Mammary microvascular endothelial cell (primary cell): ENCODE measurements around the gene TMEM196. TPM values are rescaled to one million over a fixed set of nuclear protein-coding genes. Genes with fewer than 3 reads are reported as not detected.

Experiments used
- total RNA-seq: library from RNA; depleted of rRNA; stranded (reverse); fragments of >200 nt; gene quantifications from 2 replicates; pipeline ENCODE4 v1.2.3, GENCODE V29; 2015

Gene TMEM196
- not detected in 2 replicates for total RNA-seq

DNA sequence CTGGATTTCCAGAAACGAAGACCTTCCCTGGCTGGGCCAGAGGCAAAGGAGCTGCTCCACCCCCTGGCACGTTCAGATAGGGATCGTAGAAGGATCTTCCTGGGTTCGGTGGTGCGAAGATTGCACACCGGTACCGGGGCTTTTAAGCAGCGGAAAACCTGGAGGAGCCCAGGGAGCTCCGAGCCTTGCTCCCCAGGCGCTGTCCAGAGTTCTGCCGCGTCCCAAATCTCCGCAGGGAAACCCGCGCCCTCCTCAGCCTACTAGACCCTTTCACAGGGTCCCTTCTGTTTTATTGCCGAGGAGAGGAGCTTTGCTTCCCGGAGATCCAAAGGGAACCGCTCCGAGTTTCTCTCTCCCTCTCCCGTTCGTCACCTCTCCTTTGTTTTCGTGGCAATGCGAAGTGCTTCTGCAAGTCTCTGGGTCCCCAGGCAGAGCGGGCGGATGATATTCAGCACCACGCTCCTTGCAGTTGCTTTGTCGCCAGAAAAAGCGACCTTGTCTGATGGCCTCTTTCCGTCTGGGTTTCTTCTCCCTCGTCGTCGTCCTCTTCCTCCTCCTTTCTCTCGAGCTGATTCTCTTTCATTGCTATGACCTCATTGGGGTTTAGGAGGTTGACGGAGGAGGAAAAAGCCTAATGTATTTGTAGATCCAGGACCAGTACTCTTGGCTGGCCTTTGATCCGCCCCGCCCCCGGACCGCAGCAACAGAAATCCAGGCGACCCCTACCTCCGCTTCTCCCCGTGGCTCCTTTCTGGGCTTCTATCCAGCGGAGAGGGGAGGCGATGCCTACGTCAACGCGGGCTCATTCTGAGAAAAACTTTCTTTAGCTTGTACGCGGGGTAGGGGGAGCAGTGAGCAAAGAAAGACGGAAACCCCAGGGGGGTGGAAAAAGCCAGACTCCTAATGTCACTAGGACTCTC is at the start of gene TMEM196:
TMEM196 (minus strand) TSS at position 777 of the 920 bp plus-strand sequence. CDS start 921 bp downstream, outside the sequence.

DNA sequence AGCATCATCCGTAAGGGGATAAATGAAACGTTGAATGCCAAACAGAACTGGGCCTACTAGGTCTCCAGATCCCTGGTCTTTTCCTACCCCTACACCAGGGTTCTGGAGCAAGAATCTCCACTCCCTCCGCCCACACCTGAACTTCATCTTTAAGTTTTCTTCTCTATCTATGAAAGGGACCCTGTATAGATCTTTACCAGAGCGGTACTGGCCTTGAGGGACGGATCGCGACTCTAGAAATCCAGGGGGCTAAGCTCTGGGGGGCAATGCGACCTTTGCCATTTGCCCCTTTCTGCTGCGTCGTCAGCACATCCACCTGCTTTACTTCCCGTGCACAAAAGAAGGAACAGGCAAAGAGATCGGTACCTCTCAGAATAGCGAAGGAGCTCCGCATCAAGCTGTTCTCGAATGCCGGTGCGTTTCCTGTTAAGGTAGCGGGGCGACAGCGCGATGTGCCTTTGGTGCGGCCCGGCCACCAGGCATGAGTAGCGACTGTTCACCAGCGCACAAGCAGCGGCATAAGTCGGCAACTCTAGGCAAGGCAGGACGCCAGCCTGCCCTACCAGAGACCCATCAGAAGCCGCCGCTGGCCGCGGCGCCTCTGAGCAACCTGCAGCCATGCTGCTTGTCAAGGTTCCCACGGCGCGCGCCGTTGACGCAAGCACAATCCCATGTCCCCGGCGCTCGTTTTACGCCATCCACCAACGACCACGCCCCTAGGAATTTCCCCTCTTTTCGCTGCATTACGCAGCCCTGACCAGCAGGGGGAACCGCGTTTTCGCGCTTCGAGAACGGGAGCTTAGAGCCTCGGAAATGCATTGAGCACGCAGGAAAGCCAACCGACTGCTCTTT is 64.8 kb downstream of the TMEM196 start, which contains the start of gene POLR1F:
POLR1F (minus strand) TSS at position 641 of the 852 bp plus-strand sequence; CDS start at position 620, 21 bp downstream.

Other genes starting within 250 kb of the TMEM196 start
- gene POLR1F, start 64.6 kb downstream of the TMEM196 start, total RNA-seq: 21.0 and 22.4 TPM in 2 replicates